ENCODE results near the gene ASTN2.

DNA sequence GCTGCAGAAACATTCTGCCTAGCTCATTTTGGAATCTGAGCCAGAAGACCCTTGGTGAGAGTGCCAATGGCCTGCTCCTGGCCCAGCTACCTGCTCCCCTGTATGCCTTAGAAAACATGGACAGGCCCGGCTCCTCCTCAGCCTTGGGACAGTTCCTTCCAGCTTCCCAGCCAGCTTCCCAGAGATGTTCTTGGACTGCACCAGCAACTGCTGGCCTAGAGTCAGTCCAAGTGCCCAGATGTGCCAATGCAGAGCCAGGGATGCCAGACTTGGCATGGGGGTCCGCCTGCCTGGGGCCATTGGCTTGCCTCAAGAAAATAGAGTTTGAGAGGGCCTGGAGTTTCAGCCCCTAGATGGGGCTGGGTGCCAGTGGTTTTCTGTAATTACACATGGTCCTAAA, 870.0 kb downstream of the ASTN2 start:
- TF ChIP-seq, protein P1, sequence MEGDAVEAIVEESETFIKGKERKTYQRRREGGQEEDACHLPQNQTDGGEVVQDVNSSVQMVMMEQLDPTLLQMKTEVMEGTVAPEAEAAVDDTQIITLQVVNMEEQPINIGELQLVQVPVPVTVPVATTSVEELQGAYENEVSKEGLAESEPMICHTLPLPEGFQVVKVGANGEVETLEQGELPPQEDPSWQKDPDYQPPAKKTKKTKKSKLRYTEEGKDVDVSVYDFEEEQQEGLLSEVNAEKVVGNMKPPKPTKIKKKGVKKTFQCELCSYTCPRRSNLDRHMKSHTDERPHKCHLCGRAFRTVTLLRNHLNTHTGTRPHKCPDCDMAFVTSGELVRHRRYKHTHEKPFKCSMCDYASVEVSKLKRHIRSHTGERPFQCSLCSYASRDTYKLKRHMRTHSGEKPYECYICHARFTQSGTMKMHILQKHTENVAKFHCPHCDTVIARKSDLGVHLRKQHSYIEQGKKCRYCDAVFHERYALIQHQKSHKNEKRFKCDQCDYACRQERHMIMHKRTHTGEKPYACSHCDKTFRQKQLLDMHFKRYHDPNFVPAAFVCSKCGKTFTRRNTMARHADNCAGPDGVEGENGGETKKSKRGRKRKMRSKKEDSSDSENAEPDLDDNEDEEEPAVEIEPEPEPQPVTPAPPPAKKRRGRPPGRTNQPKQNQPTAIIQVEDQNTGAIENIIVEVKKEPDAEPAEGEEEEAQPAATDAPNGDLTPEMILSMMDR (IDR thresholded peaks at IDR 0.05), result no peak
- no peak for TF ChIP-seq POLR2A (IDR thresholded peaks at IDR 0.05)

Measured in testis (tissue), 2 donors.